HG03457 (cell line): ENCODE data around the gene OMG.
"Not testable (repeated sequence)": the region's sequence is repeated elsewhere in the genome, so short reads cannot be mapped to it uniquely, and the experiment has no call there.

ENCODE experiments used
- ATAC-seq: cut with Tn5 transposase; IDR thresholded peaks from one replicate; pipeline ENCODE4 v1.9.1; 2021; ENCODE audit warnings: moderate number of reproducible peaks; ENCODE audit not compliant: unreplicated experiment

OMG gene

DNA sequence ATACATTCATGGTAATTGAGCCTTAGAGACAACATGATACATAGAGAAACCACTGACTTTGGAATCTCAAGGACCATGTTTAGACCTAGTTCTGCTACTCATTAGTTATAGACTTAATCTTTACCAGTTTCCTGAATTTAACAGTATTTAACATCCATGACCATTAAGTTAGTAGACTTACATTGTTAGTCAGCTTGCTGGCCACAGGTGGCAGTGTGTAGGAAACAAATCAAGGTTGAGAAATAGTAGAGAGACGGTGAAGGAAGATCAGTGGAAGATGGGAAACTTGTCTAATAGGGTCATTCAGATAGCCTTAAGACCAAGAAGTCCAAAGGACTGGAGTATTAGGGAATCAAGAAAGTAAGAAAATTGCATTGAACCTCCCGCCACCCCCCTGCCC is 31.0 kb downstream of the OMG start:
- ATAC-seq: no peak

DNA sequence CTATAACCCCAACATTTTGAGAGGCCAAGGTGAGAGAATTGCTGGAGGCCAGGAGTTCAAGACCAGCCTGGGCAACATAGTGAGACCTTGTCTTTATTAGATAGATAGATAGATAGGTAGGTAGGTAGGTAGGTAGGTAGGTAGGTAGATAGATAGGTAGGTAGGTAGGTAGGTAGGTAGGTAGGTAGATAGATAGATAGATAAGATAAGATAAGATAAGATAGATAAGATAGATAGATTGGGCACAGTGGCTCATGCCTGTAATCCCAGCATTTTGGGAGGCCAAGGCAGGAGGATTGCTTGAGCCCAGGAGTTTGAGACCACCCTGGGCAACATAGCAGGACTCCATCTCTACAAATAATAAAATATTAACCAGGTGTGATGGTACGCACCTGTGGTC is 34.1 kb downstream of the OMG start:
- not testable (repeated sequence) for ATAC-seq

GRCh38 chr17:31261601-31262000 is 35.4 kb downstream of the OMG start:
- ATAC-seq: no peak

DNA sequence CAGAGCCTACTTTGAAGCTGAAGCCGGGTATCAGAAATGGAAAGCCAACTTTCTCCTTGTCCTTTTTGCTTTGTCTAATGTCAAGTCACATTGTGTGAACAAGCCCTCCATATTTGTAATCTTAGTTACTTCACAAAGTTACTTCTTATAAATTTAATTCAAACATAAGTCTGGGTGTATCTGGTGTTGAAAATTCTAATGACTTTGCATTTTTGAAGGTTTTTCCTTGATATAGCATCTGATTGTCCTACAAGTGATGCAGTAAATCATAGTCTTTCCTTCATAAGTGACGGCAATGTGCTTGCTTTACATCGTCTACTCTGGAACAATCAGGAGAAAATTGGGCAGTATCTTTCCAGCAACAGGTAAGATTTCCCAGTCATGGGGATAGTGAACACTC is 36.9 kb downstream of the OMG start:
- no peak for ATAC-seq

- ATAC-seq: no peak
Observed at GRCh38 chr17:31256936-31257335, 40.1 kb downstream of the OMG start.

DNA sequence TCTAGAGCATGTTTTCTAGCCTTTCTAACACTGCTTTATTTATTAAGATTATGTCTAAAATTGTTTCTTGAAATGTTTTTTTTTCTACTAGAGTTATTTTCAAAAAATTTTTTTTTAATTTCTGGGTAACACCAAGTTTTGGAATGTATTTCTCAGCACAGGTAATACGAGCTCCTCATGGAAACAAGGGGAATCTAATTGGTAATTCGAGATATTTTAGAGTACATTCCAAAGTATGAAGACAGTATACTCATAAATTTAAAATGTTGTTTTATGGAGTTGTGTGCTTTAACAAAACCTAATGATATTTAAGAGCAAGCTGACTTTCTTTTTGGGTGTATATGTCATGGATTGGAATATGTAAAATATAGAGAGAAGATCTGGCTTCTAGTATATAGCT is 42.4 kb downstream of the OMG start:
- no peak for ATAC-seq

GRCh38 chr17:31252741-31253140 is 44.3 kb downstream of the OMG start:
- no peak for ATAC-seq

GRCh38 chr17:31251970-31252328 is 45.1 kb downstream of the OMG start:
- ATAC-seq: no peak

DNA sequence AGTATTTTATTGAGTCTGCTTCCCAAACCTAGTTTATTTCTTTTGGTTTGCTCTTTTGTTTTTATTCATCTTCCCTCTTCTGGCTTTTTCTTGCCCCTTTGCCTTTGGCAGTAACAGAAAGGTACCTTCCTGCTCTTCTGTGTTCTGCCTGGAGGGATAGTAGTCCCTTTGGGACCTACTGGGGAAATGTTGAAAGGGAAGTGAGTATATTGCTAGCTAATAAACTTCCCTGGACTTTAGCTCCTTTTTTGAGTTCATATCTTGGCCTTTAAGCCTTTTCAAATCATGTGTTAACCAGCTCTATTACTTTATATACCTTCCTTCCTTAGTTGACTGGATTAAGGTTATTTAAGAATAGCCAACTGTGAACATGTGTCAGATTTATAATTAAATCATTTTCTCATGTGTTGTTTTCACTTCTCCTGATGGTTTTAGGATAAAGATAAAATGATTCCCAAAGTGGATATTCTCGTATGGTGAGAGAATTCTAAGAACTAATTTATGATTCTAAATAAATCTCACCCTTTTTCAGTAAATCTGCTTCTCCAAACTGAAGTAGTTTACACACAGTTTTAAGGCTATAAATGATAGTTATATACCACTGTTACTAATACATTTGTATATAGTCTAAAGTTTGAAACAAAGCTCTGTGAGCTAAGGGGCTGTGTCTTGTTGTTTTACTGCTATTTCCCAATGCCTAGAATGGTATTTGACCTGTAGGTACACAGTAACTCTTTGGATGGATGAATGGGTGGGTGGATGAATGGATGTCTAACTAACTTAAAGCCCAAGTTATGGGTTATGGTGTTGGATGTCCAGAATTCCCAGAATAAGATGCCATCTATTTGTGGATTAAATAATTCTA is 45.7 kb downstream of the OMG start:
- ATAC-seq: no peak

DNA sequence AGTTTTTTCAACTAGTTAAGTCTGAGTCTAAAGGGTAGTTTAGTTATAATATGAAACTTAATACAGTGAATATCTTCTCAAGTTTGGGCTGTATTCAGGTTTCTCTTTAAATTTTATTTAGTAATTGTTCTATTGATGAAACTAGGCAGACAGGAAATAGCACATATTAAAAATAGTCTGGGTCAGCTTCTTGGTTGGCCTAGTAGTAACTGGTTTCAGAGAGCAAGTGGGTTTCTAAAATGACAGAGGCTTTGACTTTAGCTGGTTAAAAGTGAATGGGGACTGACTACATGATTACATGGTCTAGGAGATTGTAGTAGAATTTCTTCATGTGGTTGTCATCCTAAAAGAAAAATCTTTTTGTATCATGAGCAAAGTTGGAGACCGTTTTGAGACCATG is 46.8 kb downstream of the OMG start:
- no peak for ATAC-seq

DNA sequence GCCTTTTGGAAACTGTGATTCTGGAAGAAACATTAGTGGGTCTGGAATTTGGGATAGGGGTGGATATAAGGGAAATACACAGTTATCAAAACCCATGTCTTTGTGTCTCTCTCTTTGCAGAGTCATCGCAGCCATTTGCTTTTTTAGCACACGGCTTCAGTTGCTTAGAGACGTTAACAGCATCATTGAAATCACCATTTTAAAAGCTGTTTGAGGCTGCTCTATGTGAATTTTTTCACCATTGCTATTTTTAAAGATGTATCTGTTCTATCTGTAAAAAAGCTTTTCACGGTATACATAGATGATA is 47.3 kb downstream of the OMG start:
- ATAC-seq: no peak

DNA sequence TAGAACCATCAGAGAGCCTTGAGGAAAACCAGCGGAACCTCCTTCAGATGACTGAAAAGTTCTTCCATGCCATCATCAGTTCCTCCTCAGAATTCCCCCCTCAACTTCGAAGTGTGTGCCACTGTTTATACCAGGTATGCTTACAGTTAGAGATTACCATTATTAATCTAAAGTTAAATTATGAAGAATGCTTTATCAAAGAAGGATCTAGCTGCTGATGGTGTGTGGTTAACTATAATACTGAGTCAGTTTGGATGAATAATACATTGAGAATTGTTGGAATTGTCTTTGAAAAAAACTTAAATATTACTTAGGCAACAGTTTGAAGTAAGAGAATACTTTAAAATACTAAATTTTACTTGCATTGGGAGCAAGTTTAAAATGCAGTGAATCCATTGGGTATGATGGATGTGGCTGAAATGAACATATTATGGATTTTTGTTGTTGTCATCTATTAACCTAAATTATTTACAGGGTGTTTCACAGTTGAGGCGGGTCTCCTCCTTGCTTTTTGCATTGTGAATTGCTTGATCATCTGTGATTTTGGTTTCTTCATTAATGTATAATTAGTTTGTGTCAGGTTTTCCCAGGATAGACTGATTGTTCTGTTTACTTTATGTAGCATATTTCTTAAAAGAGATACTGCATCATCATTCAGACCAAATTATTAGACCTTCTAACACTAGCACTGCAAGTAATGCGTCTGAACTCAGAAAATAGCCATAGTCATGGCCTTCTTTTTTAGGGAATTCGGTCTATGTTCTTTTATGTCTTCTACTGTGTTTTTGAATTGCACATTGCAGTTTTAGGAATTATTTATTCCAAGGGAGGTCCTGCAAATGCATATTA is 47.8 kb downstream of the OMG start:
- ATAC-seq: no peak
